LNCaP clone FGC (cell line): ENCODE data around the gene NDUFS8.

Experiments used
- DNase-seq: peaks from one replicate; pipeline ENCODE4 v3.0.0-alpha.2; 2011; ENCODE audit warnings: low read depth
- H3K4me3 ChIP-seq: 2 replicates; pipeline ENCODE4 v1.5.1; 2011; ENCODE audit warnings: mild to moderate bottlenecking, low read depth, low read length, control low read depth
- CTCF ChIP-seq: IDR thresholded peaks from 2 replicates; pipeline ENCODE4 v1.5.1; 2012; ENCODE audit warnings: mild to moderate bottlenecking; ENCODE audit not compliant: control insufficient read depth, insufficient read depth; ENCODE audit errors: extremely low read depth

Gene NDUFS8

DNA sequence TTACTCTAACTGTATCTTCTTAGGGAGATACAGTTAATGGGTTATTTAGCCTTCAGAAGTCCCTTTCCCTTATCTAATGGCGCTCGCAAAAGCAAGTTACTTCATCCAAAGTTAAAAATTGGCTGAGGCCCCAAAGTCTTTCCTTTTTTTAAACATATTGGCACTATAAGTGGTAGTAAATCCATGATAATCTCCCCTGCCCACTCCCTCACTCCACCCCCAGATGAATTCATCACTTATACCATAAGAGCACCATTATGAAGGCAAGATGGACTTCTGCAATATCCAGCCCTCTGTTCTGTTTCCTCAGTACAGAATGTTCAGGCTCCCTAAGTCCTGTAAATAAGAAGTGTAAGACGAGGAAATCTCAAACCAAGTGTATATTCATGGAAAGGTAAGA, 53.0 kb downstream of the NDUFS8 start:
- no peak for DNase-seq
- TF ChIP-seq CTCF = no peak
- H3K4me3 ChIP-seq = no peak overlapping the region
